H1 (cell line): ENCODE measurements around the gene HSD17B4. TPM values are rescaled to one million over a fixed set of nuclear protein-coding genes. Genes with fewer than 3 reads are reported as not detected.

Experiments
- CTCF ChIA-PET: fragments of 300-600 bp; sonication (Branson Sonifier 250); formaldehyde crosslinking; loops from one replicate; lab custom pipeline; 2021; ENCODE audit not compliant: partially characterized antibody; lab: Charles Lee
- POLR2A ChIA-PET: fragments of 300-600 bp; sonication (Branson Sonifier 250); formaldehyde crosslinking; loops from one replicate; lab custom pipeline; 2021; ENCODE audit warnings: inconsistent platforms; ENCODE audit not compliant: partially characterized antibody; lab: Charles Lee
- DNase-seq, 2 experiments: peaks; one replicate each; pipeline versions ENCODE4 v3.0.0 to v3.0.0-alpha.2; 2010 to 2022; ENCODE audit warnings: low spot score in 2 of 2, low read depth in 1 of 2, mixed read lengths in 1 of 2
- FAIRE-seq: peaks from 2 replicates; lab custom pipeline; 2011; peaks lifted over from hg19 to GRCh38; lab: Jason Lieb, UNC
- H2AFZ ChIP-seq: 2 replicates; pipeline ENCODE4 v1.8.1; 2012; ENCODE audit warnings: low read length, inconsistent platforms
- H2AK5ac ChIP-seq: 2 replicates; pipeline ENCODE4 v1.6.1; 2013; ENCODE audit warnings: low read depth, low read length
- H2BK120ac ChIP-seq: replicated peaks from 2 replicates; pipeline ENCODE3; 2013; ENCODE audit warnings: low read depth, low read length, inconsistent platforms
- H2BK12ac ChIP-seq: 2 replicates; pipeline ENCODE4 v1.6.1; 2013; ENCODE audit warnings: low read depth, low read length
- H2BK15ac ChIP-seq: 2 replicates; pipeline ENCODE4 v1.6.1; 2013; ENCODE audit warnings: low read length
- H2BK20ac ChIP-seq: 2 replicates; pipeline ENCODE4 v1.6.1; 2013; ENCODE audit warnings: low read length
- H2BK5ac ChIP-seq: 2 replicates; pipeline ENCODE4 v1.6.1; 2013; ENCODE audit warnings: low read depth, low read length
- H3K14ac ChIP-seq: 2 replicates; pipeline ENCODE4 v1.6.1; 2013; ENCODE audit warnings: inconsistent platforms; ENCODE audit not compliant: insufficient read length
- H3K18ac ChIP-seq: 2 replicates; pipeline ENCODE4 v1.6.1; 2013; ENCODE audit warnings: low read length; ENCODE audit errors: extremely low read depth
- H3K23ac ChIP-seq: 2 replicates; pipeline ENCODE4 v1.6.1; 2013; ENCODE audit warnings: inconsistent platforms; ENCODE audit not compliant: insufficient read length
- H3K23me2 ChIP-seq: 2 replicates; pipeline ENCODE4 v1.6.1; 2013; ENCODE audit warnings: low read depth, low read length
- H3K27ac ChIP-seq: 2 replicates; pipeline ENCODE4 v1.6.1; 2011; ENCODE audit warnings: low read depth, low read length, inconsistent platforms
- H3K27me3 ChIP-seq, 4 experiments: replicated peaks in 1 of 4; 1 replicate in 1 of 4; 2 replicates in 3 of 4; pipeline versions ENCODE4 v1.6.1 to v1.8.1; 2011 to 2013; ENCODE audit warnings: low read length in 3 of 4, mild to moderate bottlenecking in 3 of 4, inconsistent platforms in 2 of 4, mixed read lengths in 2 of 4, moderate library complexity in 1 of 4; ENCODE audit not compliant: control insufficient read depth in 3 of 4, insufficient read depth in 3 of 4; ENCODE audit errors: extremely low read depth in 1 of 4
- H3K36me3 ChIP-seq, 4 experiments: 2 replicates each; pipeline versions ENCODE4 v1.6.1 to v1.8.1; 2011 to 2013; ENCODE audit warnings: mild to moderate bottlenecking in 4 of 4, low read length in 3 of 4, moderate library complexity in 2 of 4, control low read depth in 1 of 4, inconsistent platforms in 1 of 4; ENCODE audit not compliant: insufficient read depth in 4 of 4, control insufficient read depth in 2 of 4
- H3K4ac ChIP-seq: replicated peaks from 2 replicates; pipeline ENCODE3; 2013; ENCODE audit warnings: low read length, low read depth, mixed read lengths, inconsistent platforms; ENCODE audit not compliant: insufficient read length
- H3K4me1 ChIP-seq, 4 experiments: replicated peaks in 1 of 4; 1 replicate in 1 of 4; 2 replicates in 3 of 4; pipeline versions ENCODE4 v1.6.1 to v1.8.1; 2011 to 2013; ENCODE audit warnings: low read length in 3 of 4, inconsistent platforms in 2 of 4, mixed read lengths in 1 of 4; ENCODE audit not compliant: insufficient read depth in 4 of 4, control insufficient read depth in 3 of 4
- H3K4me2 ChIP-seq, 2 experiments: 2 replicates each; pipeline versions ENCODE4 v1.6.1 to v1.8.1; 2011 to 2013; ENCODE audit warnings: low read depth in 2 of 2, low read length in 2 of 2, control low read depth in 1 of 2, inconsistent platforms in 1 of 2, mild to moderate bottlenecking in 1 of 2; ENCODE audit not compliant: insufficient read depth in 1 of 2
- H3K4me3 ChIP-seq, 4 experiments: fragments of 200-600, 300-600 bp in 1 of 4; sonication (generic), shearing (Covaris generic), sonication (Bioruptor Twin) in 1 of 4; 2 replicates each; pipeline versions ENCODE4 v1.5.1 to v1.8.1; 2011 to 2016; ENCODE audit warnings: low read length in 4 of 4, low read depth in 3 of 4, control low read depth in 2 of 4, inconsistent platforms in 2 of 4, mild to moderate bottlenecking in 2 of 4, mixed read lengths in 1 of 4, moderate library complexity in 1 of 4; ENCODE audit not compliant: insufficient read depth in 2 of 4; ENCODE audit errors: extremely low read depth in 1 of 4
- H3K56ac ChIP-seq: replicated peaks from 2 replicates; pipeline ENCODE3; 2013; ENCODE audit warnings: low read depth, mild to moderate bottlenecking, mixed read lengths, low read length, inconsistent platforms; ENCODE audit not compliant: insufficient read length
- H3K79me1 ChIP-seq: 2 replicates; pipeline ENCODE4 v1.6.1; 2013; ENCODE audit warnings: low read depth, low read length, control low read depth
- H3K79me2 ChIP-seq, 2 experiments: 2 replicates each; pipeline versions ENCODE4 v1.6.1 to v1.8.1; 2012 to 2013; ENCODE audit warnings: low read length in 2 of 2, mild to moderate bottlenecking in 2 of 2, inconsistent platforms in 1 of 2; ENCODE audit not compliant: insufficient read depth in 2 of 2, control insufficient read depth in 1 of 2
- H3K9ac ChIP-seq, 4 experiments: replicated peaks in 1 of 4; 1 replicate in 1 of 4; 2 replicates in 3 of 4; pipeline versions ENCODE4 v1.6.1 to v1.8.1; 2011 to 2013; ENCODE audit warnings: low read depth in 3 of 4, low read length in 3 of 4, control low read depth in 2 of 4, mild to moderate bottlenecking in 2 of 4, moderate library complexity in 2 of 4, inconsistent platforms in 1 of 4; ENCODE audit errors: extremely low read depth in 1 of 4
- H3K9me3 ChIP-seq, 2 experiments: 2 replicates each; pipeline versions ENCODE4 v1.6.1 to v1.8.1; 2012 to 2013; ENCODE audit warnings: mild to moderate bottlenecking in 2 of 2, moderate library complexity in 2 of 2, control low read depth in 1 of 2, inconsistent platforms in 1 of 2, low read depth in 1 of 2, low read length in 1 of 2, mixed read lengths in 1 of 2; ENCODE audit not compliant: insufficient read depth in 2 of 2
- H4K20me1 ChIP-seq, 2 experiments: replicated peaks in 1 of 2; 2 replicates each; pipeline versions ENCODE3 to v1.8.1; 2011 to 2013; ENCODE audit warnings: inconsistent platforms in 2 of 2, low read length in 2 of 2, mild to moderate bottlenecking in 1 of 2; ENCODE audit not compliant: insufficient read depth in 2 of 2, control insufficient read depth in 1 of 2
- H4K5ac ChIP-seq: 2 replicates; pipeline ENCODE4 v1.6.1; 2013; ENCODE audit warnings: low read length, low read depth, mixed read lengths, inconsistent platforms; ENCODE audit not compliant: insufficient read length
- H4K8ac ChIP-seq: 2 replicates; pipeline ENCODE4 v1.8.0; 2013; ENCODE audit warnings: mild to moderate bottlenecking, moderate library complexity, low read length, inconsistent platforms; ENCODE audit not compliant: insufficient read depth; ENCODE audit errors: extremely low read depth
- H4K91ac ChIP-seq: replicated peaks from 2 replicates; pipeline ENCODE3; 2013; ENCODE audit warnings: low read length, mixed read lengths, inconsistent platforms; ENCODE audit not compliant: insufficient read length
- CTBP2 ChIP-seq: IDR thresholded peaks from 2 replicates; pipeline ENCODE4 v1.7.0; 2011; ENCODE audit warnings: borderline replicate concordance, mild to moderate bottlenecking, moderate library complexity, mixed read lengths, low read length; ENCODE audit not compliant: insufficient read depth, insufficient read length
- KDM4A ChIP-seq: IDR thresholded peaks from one replicate; pipeline ENCODE4 v1.7.1; 2012; ENCODE audit warnings: low read depth, mild to moderate bottlenecking, moderate library complexity, low read length, inconsistent platforms; ENCODE audit not compliant: severe bottlenecking
- RNF2 ChIP-seq: fragments of 200-900, 300-1000 bp; sonication (generic); IDR thresholded peaks from 2 replicates; pipeline ENCODE4 v1.7.1; 2016; ENCODE audit warnings: borderline replicate concordance, low read depth, mild to moderate bottlenecking, antibody characterized with exemption, low read length; ENCODE audit not compliant: poor library complexity, severe bottlenecking; ENCODE audit errors: missing control alignments
- WGBS, 2 experiments: shearing (Covaris generic) in 1 of 2; methylation state at CpG; one replicate each; pipeline versions ENCODE4 v1.1.6 to v1.1.7; 2013 to 2015; ENCODE audit warnings: low lambda C conversion rate in 2 of 2, mixed read lengths in 2 of 2, inconsistent platforms in 1 of 2, low coverage in 1 of 2, missing lambda C conversion rate in 1 of 2; ENCODE audit not compliant: insufficient replicate concordance in 2 of 2, insufficient coverage in 1 of 2, insufficient read length in 1 of 2; ENCODE audit errors: extremely low coverage in 1 of 2, missing lambda C conversion rate in 1 of 2; 5-methylcytosine and 5-hydroxymethylcytosine counted together
- polyA plus RNA-seq, 7 experiments: library from polyadenylated mRNA; depleted of rRNA in 3 of 7; stranded (reverse) in 5 of 7; unstranded in 2 of 7; fragments of >200 nt in 5 of 7; fragments of 200-250 nt in 2 of 7; gene quantifications; 1 replicate in 5 of 7; 2 replicates in 1 of 7; 4 replicates in 1 of 7; pipeline versions ENCODE4 v1.2.1 to v1.2.3, GENCODE V29; 2011 to 2013; ENCODE audit warnings: missing spikeins in 2 of 7, mixed read lengths in 2 of 7
- total RNA-seq: library from RNA; stranded (reverse); fragmentation: NEBNext Ultra II Directional; extraction: Animal tissue kit (Norgen Biotek cat#: 25700); gene quantifications from 2 replicates; pipeline ENCODE4 v1.2.1, GENCODE V29; 2021

Gene HSD17B4
- total and polyA plus RNA-seq, 2 of the 8 experiments (the other 6 are each of a cell fraction or from before 2014, with no cell fraction given), result 305 to 369 TPM

DNA sequence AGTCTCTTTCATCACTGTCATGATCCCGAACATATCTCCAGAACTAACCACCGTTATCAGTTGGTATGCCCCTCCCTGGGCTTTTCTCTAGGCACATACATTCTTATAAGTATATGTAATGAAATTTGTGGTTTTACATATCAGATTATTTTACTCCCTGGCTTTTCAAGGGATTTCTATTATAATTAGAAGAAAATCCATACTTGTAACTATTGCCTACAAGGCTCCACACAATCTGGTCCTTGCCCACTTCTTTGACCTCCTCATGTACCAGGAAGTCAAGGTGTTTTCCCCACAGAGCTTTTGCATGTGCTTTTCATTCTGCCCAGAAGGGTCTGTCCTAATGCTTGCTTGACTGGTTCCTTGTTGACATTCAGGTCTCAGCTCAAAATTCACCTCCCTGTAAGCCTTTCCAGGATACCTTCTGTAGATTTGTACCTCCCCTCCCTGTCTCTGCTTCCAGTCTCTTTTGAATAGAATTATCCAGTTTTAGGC, 33.6 kb upstream of the HSD17B4 start:
- H3K79me2 ChIP-seq, result no peaks in the 10 kb centered on the region
- H2BK5ac ChIP-seq, result no peak overlapping the region
- H2AFZ ChIP-seq, result 0 out of 2 replicates have a peak overlapping the region, but pooled peaks have one; percentile 21
- no peaks in the 10 kb centered on the region for H3K23me2 ChIP-seq
- H3K4me1 ChIP-seq, result peaks cover 0 to 3% (median 1%) of the 10 kb centered on the region in 4 experiments; a peak in 2 of 7 replicates
- no peak overlapping the region for H2BK120ac ChIP-seq
- no peak overlapping the region for H2BK12ac ChIP-seq
- no peaks in the 10 kb centered on the region for H3K27me3 ChIP-seq
- WGBS, 2 experiments, result 66% methylated on average over 2 of the region's 2 CpGs; no CpG with 5 or more reads in 1 of the 2 experiments
- TF ChIP-seq RNF2, result no peak
- no peak for TF ChIP-seq CTBP2
- no peak for TF ChIP-seq KDM4A
- no peak overlapping the region for H3K56ac ChIP-seq
- H2AK5ac ChIP-seq, result no peak overlapping the region
- H4K91ac ChIP-seq, result no peak overlapping the region
- H3K4me2 ChIP-seq, result no peak overlapping the region
- H4K20me1 ChIP-seq, result no peaks in the 10 kb centered on the region
- H3K79me1 ChIP-seq, result no peaks in the 10 kb centered on the region
- no peaks in the 10 kb centered on the region for H3K36me3 ChIP-seq
- H4K5ac ChIP-seq, result no peak overlapping the region
- H3K23ac ChIP-seq, result no peak overlapping the region
- H3K27ac ChIP-seq, result no peak overlapping the region
- H3K4ac ChIP-seq, result no peak overlapping the region
- no peak overlapping the region for H3K4me3 ChIP-seq
- DNase-seq (no peak), FAIRE-seq (no peak)
- no peak overlapping the region for H3K14ac ChIP-seq
- no peaks in the 10 kb centered on the region for H3K9me3 ChIP-seq
- no peak overlapping the region for H2BK15ac ChIP-seq
- no peak overlapping the region for H3K9ac ChIP-seq
- H2BK20ac ChIP-seq, result no peak overlapping the region
- CTCF ChIA-PET, result interaction anchor here (0.6 to 1.3 kb wide), 7 partner anchors 8 to 430 kb away, joined by 3 to 6 read pairs (median 3); no protein-coding TSS in a partner anchor
- H3K18ac ChIP-seq, result no peak overlapping the region
- no peak overlapping the region for H4K8ac ChIP-seq
- POLR2A ChIA-PET, result interaction anchor here (0.6 to 1.3 kb wide), 3 partner anchors 18 to 143 kb away, joined by 3 read pairs; no protein-coding TSS in a partner anchor
